ENCODE measurements around the gene ELF3.
"Not testable (repeated sequence)": the region's sequence is repeated elsewhere in the genome, so short reads cannot be mapped to it uniquely, and the experiment has no call there.

Gene ELF3

DNA sequence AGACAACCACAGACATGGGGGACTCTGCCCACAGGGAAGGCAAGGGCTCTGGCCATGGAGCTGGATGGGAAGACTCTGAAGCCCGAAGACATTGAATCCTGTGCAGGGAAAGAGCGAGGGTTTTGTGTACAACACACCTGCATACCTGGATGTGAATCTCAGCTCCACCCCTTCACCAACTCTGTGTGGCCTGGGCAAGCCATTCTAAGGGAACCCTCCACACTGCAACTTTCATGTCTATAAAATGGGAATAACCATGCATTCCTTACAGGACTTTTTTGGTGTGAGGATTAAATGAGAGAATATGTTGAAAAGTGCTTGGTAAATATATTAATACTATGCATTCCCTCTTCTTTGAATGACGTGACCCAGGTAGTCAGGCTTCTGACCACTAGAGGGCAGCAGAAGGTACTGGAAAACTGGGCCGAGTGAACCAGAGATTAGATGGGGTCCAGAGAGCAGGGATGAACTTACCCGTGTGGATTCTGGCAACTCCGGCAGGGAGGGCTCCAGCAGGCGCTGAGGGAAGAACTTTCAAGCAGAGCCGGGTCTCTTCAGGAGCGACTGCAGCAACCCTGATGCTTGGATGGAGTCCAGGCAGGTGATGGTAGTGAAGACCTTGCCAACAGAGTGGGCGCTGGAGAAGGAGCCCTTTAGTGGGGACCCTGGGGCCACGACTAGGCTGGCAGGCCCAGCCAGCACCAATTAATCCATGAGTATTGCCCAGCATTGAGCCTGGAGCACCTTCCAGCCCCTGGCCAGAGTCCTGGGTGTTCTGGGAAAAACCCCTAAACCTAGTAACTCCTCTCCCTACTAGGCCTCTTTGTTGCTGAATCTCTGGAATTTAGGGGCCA is 834 bp upstream of the ELF3 start:
- peak; percentile 84 for DNase-seq

DNA sequence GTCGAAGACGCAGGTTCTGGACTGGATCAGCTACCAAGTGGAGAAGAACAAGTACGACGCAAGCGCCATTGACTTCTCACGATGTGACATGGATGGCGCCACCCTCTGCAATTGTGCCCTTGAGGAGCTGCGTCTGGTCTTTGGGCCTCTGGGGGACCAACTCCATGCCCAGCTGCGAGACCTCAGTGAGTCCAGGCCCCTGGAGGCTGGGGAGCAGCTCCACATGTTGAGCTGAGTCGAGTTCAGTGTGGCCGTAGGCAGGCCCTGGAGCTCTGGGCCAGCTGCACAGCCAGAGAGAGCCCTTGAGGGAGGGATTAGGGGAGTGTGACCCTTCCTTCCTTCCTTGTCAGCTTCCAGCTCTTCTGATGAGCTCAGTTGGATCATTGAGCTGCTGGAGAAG is 1.6 kb downstream of the ELF3 start:
- no peak for DNase-seq

DNA sequence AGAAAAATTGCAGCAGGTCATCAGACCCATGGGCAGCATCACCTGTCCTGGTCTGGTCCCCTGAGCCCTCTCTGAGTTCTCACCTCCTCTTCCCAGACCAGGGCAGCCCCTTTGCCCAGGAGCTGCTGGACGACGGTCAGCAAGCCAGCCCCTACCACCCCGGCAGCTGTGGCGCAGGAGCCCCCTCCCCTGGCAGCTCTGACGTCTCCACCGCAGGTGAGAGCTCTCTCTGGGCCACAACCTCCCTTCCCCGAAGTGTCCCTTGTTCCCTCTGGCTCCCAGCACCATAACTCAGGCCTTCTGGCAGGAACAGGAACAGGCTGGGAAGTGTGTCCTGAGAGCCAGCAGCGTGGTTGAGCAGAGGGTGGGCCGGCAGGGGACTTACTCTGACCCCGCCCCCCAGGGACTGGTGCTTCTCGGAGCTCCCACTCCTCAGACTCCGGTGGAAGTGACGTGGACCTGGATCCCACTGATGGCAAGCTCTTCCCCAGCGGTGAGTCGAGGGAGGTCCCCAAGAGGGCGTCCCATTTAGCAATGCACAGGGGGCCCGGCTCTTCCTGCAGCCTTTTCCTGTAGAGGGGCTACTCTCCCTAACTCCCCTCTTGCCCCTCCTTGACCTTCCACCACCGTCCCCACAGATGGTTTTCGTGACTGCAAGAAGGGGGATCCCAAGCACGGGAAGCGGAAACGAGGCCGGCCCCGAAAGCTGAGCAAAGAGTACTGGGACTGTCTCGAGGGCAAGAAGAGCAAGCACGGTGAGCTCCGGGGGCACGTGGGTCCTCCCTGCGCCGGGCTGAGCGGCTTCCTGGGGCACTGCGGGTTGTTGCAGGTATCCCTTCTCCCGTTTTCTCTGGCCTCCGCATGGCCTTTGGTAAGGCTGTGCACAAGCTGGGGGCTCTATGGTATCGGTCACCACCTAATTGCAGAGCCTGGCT is 2.4 kb downstream of the ELF3 start:
- DNase-seq: no peak

DNA sequence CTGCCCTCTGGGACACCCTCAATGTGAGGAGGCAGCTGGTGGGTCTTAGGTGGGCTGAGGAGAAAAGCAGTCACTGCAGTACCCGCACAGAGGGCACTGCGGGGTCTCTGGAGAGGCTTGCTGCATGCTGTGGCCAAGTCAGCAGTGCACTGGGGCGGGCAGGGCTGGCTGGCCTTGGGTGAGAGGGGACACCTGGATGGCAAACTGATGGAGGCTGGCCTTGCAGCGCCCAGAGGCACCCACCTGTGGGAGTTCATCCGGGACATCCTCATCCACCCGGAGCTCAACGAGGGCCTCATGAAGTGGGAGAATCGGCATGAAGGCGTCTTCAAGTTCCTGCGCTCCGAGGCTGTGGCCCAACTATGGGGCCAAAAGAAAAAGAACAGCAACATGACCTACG is 3.2 kb downstream of the ELF3 start:
- no peak for DNase-seq

DNA sequence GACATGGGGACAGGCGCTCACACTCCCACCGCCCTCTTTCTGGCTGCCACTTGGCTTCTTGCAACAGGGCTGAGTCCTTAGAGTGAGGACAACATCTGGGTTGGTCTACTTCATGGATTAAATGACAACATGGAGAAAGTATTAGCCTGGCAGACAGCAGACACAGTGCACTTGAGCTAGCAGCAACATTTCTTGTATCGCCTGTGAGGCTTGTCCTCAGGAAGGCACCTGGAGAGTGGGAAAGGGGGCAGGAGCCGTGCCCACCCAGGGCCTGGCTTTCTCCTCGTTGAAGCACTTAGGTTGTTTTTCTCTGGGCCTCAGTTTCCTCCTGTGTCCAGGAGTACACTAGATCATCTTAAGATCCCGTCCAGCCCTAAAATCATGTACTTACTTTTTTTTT is 3.7 kb downstream of the ELF3 start:
- no peak for DNase-seq

DNA sequence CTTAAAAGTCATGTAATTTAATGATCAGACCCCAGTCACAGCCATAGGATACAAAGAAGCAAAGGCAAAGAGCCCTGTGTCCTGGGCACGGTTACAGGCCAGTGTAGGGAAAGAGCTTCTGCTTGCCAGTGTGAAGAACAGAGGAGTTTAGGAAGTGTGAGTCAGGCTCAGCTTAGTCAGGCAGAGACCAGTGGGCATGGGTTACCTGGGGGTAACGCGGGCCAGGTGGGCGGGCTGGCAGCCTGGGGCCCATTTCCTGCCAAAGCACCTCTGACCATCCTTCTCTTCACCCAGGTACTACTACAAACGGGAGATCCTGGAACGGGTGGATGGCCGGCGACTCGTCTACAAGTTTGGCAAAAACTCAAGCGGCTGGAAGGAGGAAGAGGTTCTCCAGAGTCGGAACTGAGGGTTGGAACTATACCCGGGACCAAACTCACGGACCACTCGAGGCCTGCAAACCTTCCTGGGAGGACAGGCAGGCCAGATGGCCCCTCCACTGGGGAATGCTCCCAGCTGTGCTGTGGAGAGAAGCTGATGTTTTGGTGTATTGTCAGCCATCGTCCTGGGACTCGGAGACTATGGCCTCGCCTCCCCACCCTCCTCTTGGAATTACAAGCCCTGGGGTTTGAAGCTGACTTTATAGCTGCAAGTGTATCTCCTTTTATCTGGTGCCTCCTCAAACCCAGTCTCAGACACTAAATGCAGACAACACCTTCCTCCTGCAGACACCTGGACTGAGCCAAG is 4.7 kb downstream of the ELF3 start:
- no peak for DNase-seq

DNA sequence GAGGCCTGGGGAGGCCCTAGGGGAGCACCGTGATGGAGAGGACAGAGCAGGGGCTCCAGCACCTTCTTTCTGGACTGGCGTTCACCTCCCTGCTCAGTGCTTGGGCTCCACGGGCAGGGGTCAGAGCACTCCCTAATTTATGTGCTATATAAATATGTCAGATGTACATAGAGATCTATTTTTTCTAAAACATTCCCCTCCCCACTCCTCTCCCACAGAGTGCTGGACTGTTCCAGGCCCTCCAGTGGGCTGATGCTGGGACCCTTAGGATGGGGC is 5.2 kb downstream of the ELF3 start:
- DNase-seq: no peak

DNA sequence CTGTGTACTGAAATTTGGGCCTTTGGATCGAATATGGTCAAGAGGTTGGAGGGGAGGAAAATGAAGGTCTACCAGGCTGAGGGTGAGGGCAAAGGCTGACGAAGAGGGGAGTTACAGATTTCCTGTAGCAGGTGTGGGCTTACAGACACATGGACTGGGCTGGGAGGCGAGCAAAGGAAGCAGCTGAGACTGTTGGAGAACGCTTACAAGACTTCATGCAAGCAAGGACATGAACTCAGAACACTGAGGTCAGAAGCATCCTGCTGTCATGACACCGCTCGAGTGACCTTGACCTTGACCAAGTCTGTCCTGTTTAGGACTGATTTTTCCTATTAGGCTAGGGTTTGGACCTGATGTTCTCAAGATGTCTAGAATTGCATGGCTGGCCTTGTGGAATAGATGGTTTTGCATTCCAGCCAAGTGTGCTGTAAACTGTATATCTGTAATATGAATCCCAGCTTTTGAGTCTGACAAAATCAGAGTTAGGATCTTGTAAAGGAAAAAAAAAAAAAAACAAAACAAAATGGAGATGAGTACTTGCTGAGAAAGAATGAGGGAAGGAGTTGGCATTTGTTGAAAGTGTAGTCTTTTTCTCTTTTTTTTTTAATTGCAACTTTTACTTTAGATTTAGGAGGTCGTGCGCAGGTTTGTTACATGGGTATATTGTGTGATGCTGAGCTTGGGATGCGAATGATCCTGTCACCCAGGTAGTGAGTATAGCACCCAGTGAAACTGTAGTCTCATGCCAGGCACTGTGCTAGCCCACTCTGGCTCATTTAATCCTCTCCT is 5.8 kb downstream of the ELF3 start:
- DNase-seq: no peak

DNA sequence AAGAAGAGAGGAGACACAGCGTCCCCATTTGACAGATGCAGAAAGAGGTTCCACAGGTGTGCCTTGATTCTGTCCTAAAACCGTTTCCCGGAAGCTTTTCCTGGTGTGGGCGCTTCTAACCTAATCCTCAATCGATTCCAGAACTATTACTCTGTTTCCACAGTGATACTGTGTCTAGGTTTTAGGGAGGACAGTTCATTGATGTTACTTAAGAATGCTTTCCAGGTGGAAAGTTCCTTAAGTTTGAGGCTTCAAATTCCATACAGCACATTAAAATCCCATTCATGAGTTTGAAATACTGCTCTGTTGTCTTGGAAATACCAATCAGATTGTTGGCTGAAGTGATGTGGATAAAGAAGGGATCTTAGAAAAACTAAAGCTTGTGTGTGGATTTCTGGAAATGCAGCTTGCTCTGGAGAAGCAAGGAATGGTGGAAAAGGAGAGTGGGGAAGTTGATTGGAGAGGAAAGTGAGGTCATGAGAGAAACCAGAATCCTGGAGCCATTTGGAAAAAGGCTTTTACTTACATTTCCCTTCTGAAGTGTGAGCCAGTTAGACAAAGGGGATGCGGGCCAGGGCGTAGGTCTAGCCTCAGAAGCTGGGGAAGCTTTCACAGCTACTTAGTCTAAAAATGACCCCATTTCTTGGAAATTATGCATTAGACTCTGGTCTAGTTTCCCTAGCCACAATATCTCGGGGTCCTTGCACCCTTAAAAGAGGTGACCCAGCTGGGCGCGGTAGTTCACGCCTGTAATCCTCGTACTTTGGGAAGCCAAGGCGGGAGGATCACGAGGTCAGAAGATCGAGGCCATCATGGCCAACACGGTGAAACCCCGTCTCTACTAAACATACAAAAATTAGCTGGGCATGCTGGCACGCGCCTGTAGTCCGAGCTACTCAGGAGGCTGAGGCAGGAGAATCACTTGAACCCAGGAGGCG is 6.7 kb downstream of the ELF3 start:
- no peak for DNase-seq

DNA sequence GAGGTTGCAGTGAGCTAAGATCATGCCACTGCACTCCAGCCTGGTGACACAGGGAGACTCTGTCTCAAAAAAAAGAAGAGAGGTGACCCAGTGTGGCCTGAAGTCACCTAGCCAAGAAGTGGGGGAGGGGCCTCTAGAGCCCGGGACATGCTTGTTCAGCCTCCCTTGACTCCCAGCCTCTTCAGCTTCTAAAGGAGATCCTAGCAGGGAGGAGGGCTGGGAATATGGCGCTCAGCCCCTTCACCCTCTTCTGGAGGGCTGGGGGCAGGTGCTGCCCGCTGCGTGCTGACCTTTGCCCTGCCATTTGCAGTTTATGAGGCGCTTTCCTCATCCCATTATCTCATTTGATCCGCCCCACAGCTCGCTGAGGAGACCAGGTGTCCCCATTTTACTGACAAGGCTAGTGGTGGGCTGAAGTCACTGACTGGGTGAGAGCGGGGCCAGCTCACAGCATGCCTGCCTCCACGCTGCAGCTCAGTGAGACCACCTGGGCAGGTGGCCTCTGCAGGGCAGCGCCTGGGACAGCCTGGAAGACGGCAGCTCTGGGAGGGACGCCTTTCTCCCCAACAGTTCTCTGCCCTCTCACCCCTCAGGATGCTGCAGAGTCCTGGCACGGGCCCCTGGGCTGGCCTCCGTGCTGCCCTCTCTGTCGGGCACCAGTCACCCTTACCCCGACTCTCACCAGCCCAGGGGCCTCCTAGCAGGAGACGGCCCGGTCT is 7.5 kb downstream of the ELF3 start:
- no peak for DNase-seq

DNA sequence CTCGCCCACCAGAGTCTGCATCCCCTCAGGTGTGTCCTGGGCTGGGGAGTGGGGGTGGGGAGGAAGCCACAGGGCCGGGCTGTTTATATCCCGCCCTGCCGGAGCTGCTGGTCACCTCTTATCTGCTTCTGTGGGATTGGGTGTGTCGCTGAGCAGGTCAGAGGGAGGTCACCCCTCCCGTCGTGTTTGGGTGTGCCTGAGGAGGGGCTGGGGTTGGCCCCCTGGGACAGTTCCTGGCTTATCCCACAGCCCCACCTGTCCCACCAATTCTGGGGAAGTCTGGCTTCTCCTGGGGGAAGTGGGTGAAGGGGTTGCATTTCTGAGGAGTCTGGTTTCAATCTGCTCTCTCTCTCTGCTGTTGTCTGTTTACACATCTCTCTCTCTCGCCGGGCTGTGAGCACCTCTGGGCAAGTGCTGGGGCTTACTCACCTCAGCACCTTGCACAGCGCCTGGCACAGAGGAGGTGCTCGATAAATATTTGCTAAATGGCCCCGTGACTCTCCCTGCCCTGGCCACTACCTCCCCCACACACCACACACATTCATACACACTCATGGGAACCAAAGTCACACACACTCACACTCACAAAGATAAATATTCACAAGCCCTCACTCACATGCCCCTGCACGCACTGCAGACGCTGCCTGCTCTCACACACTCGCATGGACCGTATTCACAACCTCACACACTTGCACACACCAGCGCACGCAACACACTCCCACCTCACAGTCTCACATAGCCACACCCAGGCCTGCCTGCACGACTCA is 8.3 kb downstream of the ELF3 start:
- DNase-seq: no peak

DNA sequence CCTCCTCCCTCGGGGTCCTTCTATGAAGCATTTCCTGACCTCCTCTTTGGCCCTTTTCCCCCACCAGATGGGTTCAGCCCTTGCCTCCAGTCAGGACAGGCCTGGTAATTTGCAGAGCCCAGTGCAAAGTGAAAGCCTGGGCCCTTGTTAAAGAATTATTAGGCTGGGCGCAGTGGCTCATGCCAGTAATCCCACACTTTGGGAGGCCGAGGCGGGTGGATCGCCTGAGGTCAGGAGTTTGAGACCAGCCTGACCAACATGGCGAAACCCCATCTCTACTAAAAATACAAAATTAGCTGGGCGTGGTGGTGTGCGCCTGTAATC is 8.8 kb downstream of the ELF3 start:
- DNase-seq: not testable (repeated sequence)

DNA sequence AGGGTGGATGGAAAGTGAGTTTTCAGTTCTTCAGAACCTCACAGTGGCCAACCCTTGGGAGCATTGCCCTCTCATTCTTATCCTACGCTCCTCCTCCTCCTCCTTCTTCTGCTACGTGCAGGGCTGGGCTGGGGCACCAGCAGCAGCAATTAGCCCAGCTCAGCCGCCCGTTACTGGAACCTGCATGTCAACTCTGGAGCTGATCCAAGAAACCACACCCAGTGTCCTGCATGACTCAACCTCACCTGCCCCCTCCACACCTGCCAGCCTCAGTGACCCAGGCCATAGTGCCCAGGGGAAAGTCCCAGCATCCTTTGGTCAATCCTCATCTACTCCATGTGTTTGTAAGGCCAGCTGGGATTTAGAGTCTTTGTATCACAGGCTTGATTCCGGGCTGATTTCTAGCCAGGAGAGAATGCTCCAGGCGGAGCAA is 12.6 kb downstream of the ELF3 start:
- no peak for DNase-seq

DNA sequence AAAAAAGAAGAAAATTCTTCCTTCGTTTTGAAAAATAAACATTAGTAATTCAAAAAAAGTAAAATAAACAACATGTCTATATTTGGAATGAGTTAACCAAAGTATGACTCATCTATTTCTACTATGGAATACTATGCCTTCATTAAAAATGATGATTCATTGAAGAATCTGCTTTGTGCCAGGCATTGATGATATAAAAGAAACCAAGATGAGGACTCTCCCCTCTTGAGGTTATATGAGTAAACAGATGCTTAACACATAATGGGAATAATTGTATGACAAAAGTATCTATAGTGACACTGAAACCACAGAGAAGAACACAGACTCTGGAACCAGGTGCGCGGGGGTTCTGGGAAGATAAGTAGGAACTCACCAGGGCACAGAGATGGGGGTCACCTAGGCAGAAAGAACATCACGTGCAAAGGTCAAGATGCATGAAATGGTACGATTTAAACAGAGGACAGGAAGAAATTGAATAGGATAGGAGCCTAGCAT is 18.8 kb downstream of the ELF3 start:
- no peak for DNase-seq

DNA sequence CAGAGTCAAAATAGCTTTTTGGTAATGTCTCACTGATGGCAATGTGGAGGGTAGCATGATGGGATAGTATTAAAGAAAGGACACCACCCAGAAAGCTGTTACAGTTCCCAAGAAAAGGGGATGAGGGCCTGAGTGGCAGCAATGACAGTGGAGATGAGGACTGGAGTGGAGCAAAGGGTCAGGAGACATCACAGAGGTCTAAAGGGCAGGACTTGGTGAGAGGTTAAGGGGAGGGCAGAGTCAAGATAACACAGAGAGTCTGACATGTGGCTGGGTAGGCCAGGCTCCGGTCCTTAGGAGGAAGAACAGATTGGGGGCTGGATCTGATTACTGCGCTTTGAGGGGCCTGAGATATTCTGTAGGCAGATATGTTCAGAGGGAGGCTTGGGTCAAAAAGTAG is 19.3 kb downstream of the ELF3 start:
- no peak for DNase-seq

DNA sequence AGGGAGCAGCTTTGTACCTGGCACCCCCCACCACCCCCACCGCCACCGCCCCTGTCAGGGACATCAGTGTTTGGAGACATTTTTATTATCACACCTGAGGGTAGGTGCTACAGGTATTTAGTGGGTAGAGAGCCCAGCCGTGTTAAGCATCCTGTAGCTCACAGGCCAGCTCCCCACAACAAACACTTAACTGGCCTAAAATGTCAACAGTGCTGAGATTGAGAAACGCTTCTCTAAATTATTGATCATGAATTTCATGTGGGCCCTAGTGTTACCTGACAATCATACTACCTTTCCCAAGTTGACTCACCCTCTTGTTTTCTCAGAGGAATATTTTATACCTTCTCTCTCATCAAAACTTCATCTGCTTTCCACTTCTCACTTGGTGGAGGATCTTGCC is 21.4 kb downstream of the ELF3 start:
- no peak for DNase-seq

DNA sequence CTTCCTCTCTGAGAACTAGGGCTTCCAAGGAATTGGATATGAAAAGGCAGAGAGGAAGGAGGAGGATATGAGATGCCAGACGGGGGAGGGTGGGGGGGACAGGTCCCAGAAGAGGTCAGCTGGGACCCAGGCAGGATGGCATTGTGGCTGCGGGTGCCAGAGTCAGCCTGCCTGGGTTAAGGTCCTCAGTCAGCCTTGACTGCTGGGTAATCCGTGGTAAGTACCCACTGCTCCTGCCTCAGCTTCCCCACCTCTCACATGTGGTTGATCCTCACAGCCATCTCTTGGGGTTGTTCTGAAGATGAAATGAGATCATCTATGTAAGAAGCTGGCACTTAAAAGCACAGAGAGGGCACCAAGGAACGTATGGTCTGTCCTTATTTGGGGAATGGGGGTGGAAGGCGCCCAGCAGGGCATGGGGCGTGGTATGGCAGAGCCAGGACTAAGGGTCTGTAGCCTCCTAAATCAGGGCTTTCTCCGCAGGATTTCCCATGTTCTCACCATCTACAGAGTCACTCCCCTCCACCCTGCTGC is 23.8 kb downstream of the ELF3 start:
- DNase-seq: no peak

DNA sequence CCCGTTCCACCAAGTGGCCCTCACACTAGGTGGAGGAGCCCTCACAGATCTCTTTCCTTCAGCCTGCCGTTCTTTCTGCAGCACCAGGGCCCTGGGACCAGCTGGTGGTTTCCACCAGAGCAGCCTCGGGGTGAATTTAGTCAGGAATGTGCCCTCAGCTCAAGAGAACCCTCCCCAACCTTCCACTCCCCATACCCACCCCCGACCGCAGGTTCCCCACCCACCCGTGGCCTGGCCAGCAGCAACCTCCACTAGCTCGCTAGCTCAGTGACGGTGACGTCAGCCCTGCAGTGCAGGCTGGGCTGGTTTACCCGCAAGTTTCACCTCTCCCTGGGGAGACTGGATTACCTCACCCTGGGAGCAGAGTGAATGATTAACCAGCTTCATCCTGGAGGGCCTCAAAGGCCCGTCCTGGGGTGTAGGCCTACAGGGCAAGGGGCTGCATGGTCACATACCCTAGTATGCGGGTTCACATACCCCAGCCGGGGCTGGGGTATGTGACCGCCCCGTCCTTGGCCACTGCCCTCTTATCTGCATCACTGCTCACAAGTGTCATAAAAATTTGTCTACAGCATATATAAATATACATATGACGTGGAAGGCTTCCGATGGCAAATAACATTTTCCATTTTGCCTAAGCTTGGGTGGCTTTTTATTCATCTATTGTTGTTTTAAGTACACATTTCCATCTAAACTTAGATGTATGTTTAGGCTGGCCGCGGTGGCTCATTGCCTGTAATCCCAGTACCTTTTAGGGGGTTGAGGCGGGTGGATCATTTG is 24.5 kb downstream of the ELF3 start:
- no peak for DNase-seq

All from midbrain (tissue), 1 donor.